ENCODE results near the gene KPNA6.

Gene KPNA6

DNA sequence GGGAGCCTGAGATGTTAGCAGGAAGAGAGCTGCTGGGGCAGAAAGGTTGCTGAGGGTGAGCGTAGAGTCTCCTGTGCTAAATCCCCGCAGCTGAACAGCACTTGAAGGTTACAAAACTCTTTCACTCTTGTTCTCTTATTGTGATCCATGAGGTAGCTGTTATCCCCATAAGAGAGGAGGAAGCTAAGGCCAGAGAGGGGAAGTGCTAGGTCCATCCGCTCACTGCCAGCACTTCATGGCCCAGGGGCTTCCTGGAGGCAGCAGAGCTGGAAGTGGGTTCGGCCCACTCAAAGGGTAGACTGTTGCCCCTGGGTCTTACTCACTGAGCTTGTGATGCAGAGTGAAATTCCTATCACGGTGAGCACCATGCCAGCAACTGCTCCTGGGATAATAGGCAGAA is 108.7 kb downstream of the KPNA6 start:
- H3K9ac ChIP-seq (ENCODE audit: low read length) = no peak overlapping the region
- H3K9me3 ChIP-seq (ENCODE audit: control insufficient read depth, low read length) = no peaks in the 10 kb centered on the region

GRCh38 chr1:32219022-32219421 is 111.2 kb downstream of the KPNA6 start:
- Histone ChIP-seq H3K4me3 (ENCODE audit: low read length) (no peak overlapping the region), H3K9me3 (ENCODE audit: control insufficient read depth, low read length) (no peaks in the 10 kb centered on the region), H3K4me1 (ENCODE audit: control insufficient read depth, insufficient read depth, low read length) (peaks cover 39% of the 10 kb centered on the region), H3K36me3 (ENCODE audit: control insufficient read depth, insufficient read depth, low read length) (peaks cover 11% of the 10 kb centered on the region), H3K27me3 (ENCODE audit: control insufficient read depth, insufficient read depth, low read length) (no peaks in the 10 kb centered on the region), H3K9ac (ENCODE audit: low read length) (no peak overlapping the region)

More for the DNA sequence above, 108.7 kb downstream of the KPNA6 start:
- peaks cover 11% of the 10 kb centered on the region for H3K36me3 ChIP-seq (ENCODE audit: control insufficient read depth, insufficient read depth, low read length)
- H3K4me1 ChIP-seq (ENCODE audit: control insufficient read depth, insufficient read depth, low read length) = peaks cover 26% of the 10 kb centered on the region
- H3K4me3 ChIP-seq (ENCODE audit: low read length) = no peak overlapping the region
- H3K27me3 ChIP-seq (ENCODE audit: control insufficient read depth, insufficient read depth, low read length) = no peaks in the 10 kb centered on the region

- Histone ChIP-seq H3K36me3 (ENCODE audit: control insufficient read depth, insufficient read depth, low read length) (no peaks in the 10 kb centered on the region), H3K9ac (ENCODE audit: low read length) (peak overlapping the region; percentile 99)
Measured at GRCh38 chr1:32220746-32221580, 113.1 kb downstream of the KPNA6 start.

DNA sequence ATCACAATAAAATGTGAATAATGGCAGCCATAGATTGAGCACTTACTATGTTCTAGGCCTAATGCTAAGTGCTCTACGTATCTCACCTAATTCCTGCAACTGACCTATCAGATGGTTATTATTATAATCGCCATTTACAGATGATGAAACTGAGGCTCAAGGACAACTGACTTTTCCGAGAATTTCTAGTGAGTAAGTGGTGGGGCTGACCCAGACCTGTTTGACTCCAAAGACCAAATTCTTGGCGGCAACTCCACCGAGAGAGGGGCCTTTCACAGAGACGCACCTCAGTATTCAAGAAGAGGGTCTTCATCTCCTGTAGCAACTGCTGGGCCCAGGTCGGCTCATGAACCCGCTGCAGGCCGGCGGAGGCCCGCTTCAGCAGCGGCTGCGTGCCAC is 113.7 kb downstream of the KPNA6 start:
- H3K27me3 ChIP-seq (ENCODE audit: control insufficient read depth, insufficient read depth, low read length) = no peaks in the 10 kb centered on the region
- H3K4me3 ChIP-seq (ENCODE audit: low read length) = peak overlapping the region; percentile 94
- H3K9me3 ChIP-seq (ENCODE audit: control insufficient read depth, low read length) = no peaks in the 10 kb centered on the region
- peak overlapping the region; percentile 99 for H3K9ac ChIP-seq (ENCODE audit: low read length)
- H3K4me1 ChIP-seq (ENCODE audit: control insufficient read depth, insufficient read depth, low read length) = peaks cover 27% of the 10 kb centered on the region
- no peaks in the 10 kb centered on the region for H3K36me3 ChIP-seq (ENCODE audit: control insufficient read depth, insufficient read depth, low read length)

More at GRCh38 chr1:32220746-32221580, 113.1 kb downstream of the KPNA6 start:
- Histone ChIP-seq H3K4me3 (ENCODE audit: low read length) (peak overlapping the region; percentile 94), H3K4me1 (ENCODE audit: control insufficient read depth, insufficient read depth, low read length) (peaks cover 33% of the 10 kb centered on the region), H3K9me3 (ENCODE audit: control insufficient read depth, low read length) (no peaks in the 10 kb centered on the region), H3K27me3 (ENCODE audit: control insufficient read depth, insufficient read depth, low read length) (no peaks in the 10 kb centered on the region)

DNA sequence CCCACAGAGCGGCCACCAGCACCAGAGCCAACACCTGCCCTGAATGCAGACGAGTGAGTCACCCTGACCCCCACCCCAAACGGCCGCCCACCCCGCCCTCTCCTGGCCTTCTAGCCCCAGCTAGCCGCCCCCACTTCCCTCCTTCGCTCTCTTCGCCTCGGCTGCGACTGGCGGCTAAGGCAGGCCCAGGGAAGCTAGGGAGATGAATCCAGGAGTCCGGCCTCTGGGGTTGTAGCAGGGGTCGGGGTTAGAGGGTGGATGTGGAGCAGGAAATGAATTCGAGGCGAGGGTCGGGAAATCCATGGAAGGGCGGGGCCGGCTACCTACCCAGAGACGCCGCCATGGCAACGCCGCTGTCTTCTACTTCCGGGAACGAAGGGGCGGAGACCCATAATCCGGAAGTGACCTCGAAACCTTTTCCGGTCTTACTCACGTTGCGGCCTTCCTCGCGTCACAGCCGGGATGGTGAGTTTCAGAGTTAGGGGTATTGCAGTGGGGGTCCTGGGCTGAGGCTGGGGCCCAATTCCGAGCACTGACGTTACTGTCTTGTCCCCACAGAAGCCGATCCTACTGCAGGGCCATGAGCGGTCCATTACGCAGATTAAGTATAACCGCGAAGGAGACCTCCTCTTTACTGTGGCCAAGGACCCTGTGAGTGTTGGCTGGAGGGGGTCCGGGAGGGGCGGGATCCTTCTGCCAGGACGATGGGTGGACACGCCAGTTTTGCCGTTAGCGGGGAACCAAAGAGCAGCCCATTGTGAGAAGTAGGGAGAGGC is 114.3 kb downstream of the KPNA6 start, which contains the start of the genes EIF3I and TMEM234:
Gene EIF3I (plus strand): TSS at position 428 of the 776 bp plus-strand sequence. CDS start 35 bp downstream, at position 463.
Gene TMEM234 (minus strand): TSS at position 374 of the 776 bp plus-strand sequence. CDS start 31 bp downstream, at position 343.
- Histone ChIP-seq H3K4me1 (ENCODE audit: control insufficient read depth, insufficient read depth, low read length) (peaks cover 24% of the 10 kb centered on the region), H3K27me3 (ENCODE audit: control insufficient read depth, insufficient read depth, low read length) (no peaks in the 10 kb centered on the region), H3K9ac (ENCODE audit: low read length) (peak within 1 kb of the TSS; percentile 99), H3K4me3 (ENCODE audit: low read length) (peak within 1 kb of the TSS; percentile 94), H3K36me3 (ENCODE audit: control insufficient read depth, insufficient read depth, low read length) (no peaks in the 10 kb centered on the region), H3K9me3 (ENCODE audit: control insufficient read depth, low read length) (no peaks in the 10 kb centered on the region)

DNA sequence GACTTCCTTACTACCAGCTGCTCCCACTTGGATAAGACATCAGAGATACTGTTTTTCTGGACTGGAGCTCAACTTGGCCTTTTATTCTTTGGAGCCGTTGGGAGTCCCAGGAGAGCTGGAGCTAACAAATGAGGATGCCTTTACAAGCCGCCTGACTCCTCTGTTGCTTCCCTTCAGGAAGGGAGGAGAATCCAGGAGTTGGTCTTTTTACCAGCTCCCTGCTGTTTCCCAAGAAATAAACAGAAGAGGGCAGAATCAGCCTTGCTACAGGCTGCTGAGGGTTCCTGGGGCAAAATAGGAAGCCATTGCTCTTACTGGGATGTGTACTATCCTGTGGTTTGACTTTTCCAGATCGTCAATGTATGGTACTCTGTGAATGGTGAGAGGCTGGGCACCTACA is 115.8 kb downstream of the KPNA6 start:
- Histone ChIP-seq H3K9me3 (ENCODE audit: control insufficient read depth, low read length) (no peaks in the 10 kb centered on the region), H3K4me1 (ENCODE audit: control insufficient read depth, insufficient read depth, low read length) (peaks cover 24% of the 10 kb centered on the region), H3K27me3 (ENCODE audit: control insufficient read depth, insufficient read depth, low read length) (no peaks in the 10 kb centered on the region), H3K4me3 (ENCODE audit: low read length) (no peak overlapping the region), H3K9ac (ENCODE audit: low read length) (no peak overlapping the region), H3K36me3 (ENCODE audit: control insufficient read depth, insufficient read depth, low read length) (no peaks in the 10 kb centered on the region)

DNA sequence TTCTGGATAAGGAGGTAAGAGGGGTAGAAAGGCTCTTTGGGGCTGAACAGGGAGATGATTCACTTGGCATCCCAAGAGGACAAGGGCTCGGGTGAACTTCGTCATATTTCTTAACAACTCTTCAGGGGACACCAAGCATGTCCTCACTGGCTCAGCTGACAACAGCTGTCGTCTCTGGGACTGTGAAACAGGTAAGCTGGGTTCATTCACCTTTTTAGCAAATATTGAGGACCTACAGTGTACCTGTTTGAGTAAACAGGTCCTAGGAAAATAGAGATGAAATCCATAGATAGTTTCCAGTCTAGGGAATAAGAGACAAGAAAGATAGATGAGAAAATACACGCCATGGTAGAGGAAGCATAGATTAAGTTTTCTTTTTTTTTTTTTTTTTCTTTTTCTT is 116.4 kb downstream of the KPNA6 start:
- H3K4me1 ChIP-seq (ENCODE audit: control insufficient read depth, insufficient read depth, low read length) = peaks cover 24% of the 10 kb centered on the region
- H3K36me3 ChIP-seq (ENCODE audit: control insufficient read depth, insufficient read depth, low read length) = no peaks in the 10 kb centered on the region
- no peak overlapping the region for H3K4me3 ChIP-seq (ENCODE audit: low read length)
- H3K9ac ChIP-seq (ENCODE audit: low read length) = no peak overlapping the region
- H3K27me3 ChIP-seq (ENCODE audit: control insufficient read depth, insufficient read depth, low read length) = no peaks in the 10 kb centered on the region
- no peaks in the 10 kb centered on the region for H3K9me3 ChIP-seq (ENCODE audit: control insufficient read depth, low read length)

Measured in mucosa of stomach (tissue), 1 donor.